H9 (cell line): Measurements from ENCODE around the gene IGFL4. TPM values are rescaled to one million over a fixed set of nuclear protein-coding genes. Genes with fewer than 3 reads are reported as not detected.

Experiments used
- DNase-seq: peaks from one replicate; pipeline ENCODE4 v3.0.0-alpha.2; 2017
- H2AFZ ChIP-seq: one replicate; pipeline ENCODE4 v1.6.1; 2013; ENCODE audit warnings: mild to moderate bottlenecking, low read length, control low read depth, moderate library complexity
- H2AK5ac ChIP-seq: 2 replicates; pipeline ENCODE4 v1.6.1; 2013; ENCODE audit warnings: low read length, control low read depth, mixed read lengths; ENCODE audit not compliant: insufficient read length
- H2BK120ac ChIP-seq: one replicate; pipeline ENCODE4 v1.6.1; 2013; ENCODE audit warnings: low read depth, mild to moderate bottlenecking, low read length, control low read depth, inconsistent platforms; ENCODE audit not compliant: poor library complexity, severe bottlenecking
- H2BK12ac ChIP-seq: 2 replicates; pipeline ENCODE4 v1.6.1; 2013; ENCODE audit warnings: low read length, control low read depth, mixed read lengths, low read depth; ENCODE audit not compliant: insufficient read length
- H2BK15ac ChIP-seq: 2 replicates; pipeline ENCODE4 v1.6.1; 2013; ENCODE audit warnings: low read depth, low read length, control low read depth
- H2BK20ac ChIP-seq: one replicate; pipeline ENCODE4 v1.6.1; 2013; ENCODE audit warnings: low read depth, mild to moderate bottlenecking, low read length, control low read depth, inconsistent platforms; ENCODE audit not compliant: poor library complexity, severe bottlenecking
- H2BK5ac ChIP-seq: 2 replicates; pipeline ENCODE4 v1.6.1; 2013; ENCODE audit warnings: low read length, control low read depth, mixed read lengths; ENCODE audit not compliant: insufficient read length
- H3K14ac ChIP-seq: 2 replicates; pipeline ENCODE4 v1.6.1; 2013; ENCODE audit warnings: low read length, control low read depth; ENCODE audit not compliant: insufficient read depth
- H3K18ac ChIP-seq: 2 replicates; pipeline ENCODE4 v1.6.1; 2013; ENCODE audit warnings: low read depth, mild to moderate bottlenecking, mixed read lengths, low read length, control low read depth; ENCODE audit not compliant: insufficient read length
- H3K23ac ChIP-seq: 2 replicates; pipeline ENCODE4 v1.6.1; 2013; ENCODE audit warnings: low read length, control low read depth, mixed read lengths, low read depth; ENCODE audit not compliant: insufficient read length
- H3K23me2 ChIP-seq: 2 replicates; pipeline ENCODE4 v1.6.1; 2013; ENCODE audit warnings: low read depth, mild to moderate bottlenecking, mixed read lengths, low read length, control low read depth; ENCODE audit not compliant: insufficient read length, poor library complexity, severe bottlenecking
- H3K27ac ChIP-seq: 2 replicates; pipeline ENCODE4 v1.5.1; 2013; ENCODE audit warnings: low read length, control low read depth, mixed read lengths, low read depth; ENCODE audit not compliant: insufficient read length
- H3K27me3 ChIP-seq: 2 replicates; pipeline ENCODE4 v1.6.1; 2013; ENCODE audit warnings: low read length, control low read depth, inconsistent platforms; ENCODE audit not compliant: insufficient read depth
- H3K4ac ChIP-seq: 2 replicates; pipeline ENCODE4 v1.6.1; 2013; ENCODE audit warnings: low read depth, mild to moderate bottlenecking, control low read depth, inconsistent platforms, low read length, moderate library complexity
- H3K4me1 ChIP-seq: 2 replicates; pipeline ENCODE4 v1.6.1; 2013; ENCODE audit warnings: low read length, control low read depth, inconsistent platforms; ENCODE audit not compliant: insufficient read depth
- H3K4me2 ChIP-seq: 2 replicates; pipeline ENCODE4 v1.6.1; 2013; ENCODE audit warnings: low read length, control low read depth, mixed read lengths; ENCODE audit not compliant: insufficient read length, insufficient read depth
- H3K56ac ChIP-seq: 2 replicates; pipeline ENCODE4 v1.6.1; 2013; ENCODE audit warnings: low read depth, mild to moderate bottlenecking, mixed read lengths, low read length, control low read depth; ENCODE audit not compliant: insufficient read length
- H3K79me1 ChIP-seq: 2 replicates; pipeline ENCODE4 v1.6.1; 2013; ENCODE audit warnings: low read depth, mild to moderate bottlenecking, moderate library complexity, low read length, control low read depth, inconsistent platforms; ENCODE audit not compliant: insufficient read depth, poor library complexity, severe bottlenecking
- H3K79me2 ChIP-seq: 2 replicates; pipeline ENCODE4 v1.6.1; 2013; ENCODE audit warnings: low read length, control low read depth, inconsistent platforms; ENCODE audit not compliant: insufficient read depth
- H3K9ac ChIP-seq: 2 replicates; pipeline ENCODE4 v1.6.1; 2013; ENCODE audit warnings: low read length, control low read depth, mixed read lengths; ENCODE audit not compliant: insufficient read length; ENCODE audit errors: extremely low read depth
- H3K9me3 ChIP-seq: one replicate; pipeline ENCODE4 v1.6.1; 2013; ENCODE audit warnings: low read depth, low read length, inconsistent platforms; ENCODE audit not compliant: control insufficient read depth
- H3T11ph ChIP-seq: one replicate; pipeline ENCODE4 v1.6.1; 2013; ENCODE audit warnings: mild to moderate bottlenecking, low read length, control low read depth, inconsistent platforms
- H4K20me1 ChIP-seq: one replicate; pipeline ENCODE4 v1.6.1; 2013; ENCODE audit not compliant: control insufficient read depth, insufficient read length, insufficient read depth
- H4K5ac ChIP-seq: 2 replicates; pipeline ENCODE4 v1.6.1; 2013; ENCODE audit warnings: low read depth, mild to moderate bottlenecking, mixed read lengths, low read length, control low read depth; ENCODE audit not compliant: insufficient read length
- H4K8ac ChIP-seq: replicated peaks from 2 replicates; pipeline ENCODE4 v1.6.1; 2013; ENCODE audit warnings: low read length, control low read depth, mixed read lengths, low read depth; ENCODE audit not compliant: insufficient read length
- H4K91ac ChIP-seq: 2 replicates; pipeline ENCODE4 v1.6.1; 2013; ENCODE audit warnings: low read depth, mild to moderate bottlenecking, moderate library complexity, mixed read lengths, low read length, control low read depth; ENCODE audit not compliant: insufficient read length
- H3K27ac Mint-ChIP-seq, 3 experiments: 2 replicates in 2 of 3; 3 replicates in 1 of 3; pipeline ENCODE4 v1.8.0; 2020 to 2021; ENCODE audit warnings: mixed read lengths in 3 of 3, mild to moderate bottlenecking in 1 of 3, moderate library complexity in 1 of 3
- H3K27me3 Mint-ChIP-seq: 2 replicates; pipeline ENCODE4 v1.8.0; 2021; ENCODE audit warnings: low read depth, mild to moderate bottlenecking, moderate library complexity, mixed read lengths
- H3K36me3 Mint-ChIP-seq, 3 experiments: 2 replicates in 2 of 3; 3 replicates in 1 of 3; pipeline ENCODE4 v1.8.0; 2020 to 2021; ENCODE audit warnings: low read depth in 3 of 3, mixed read lengths in 3 of 3; ENCODE audit not compliant: insufficient read depth in 1 of 3
- H3K4me1 Mint-ChIP-seq, 2 experiments: 2 replicates each; pipeline ENCODE4 v1.8.0; 2020; ENCODE audit warnings: mixed read lengths in 2 of 2
- H3K4me3 Mint-ChIP-seq, 2 experiments: 2 replicates in 1 of 2; 3 replicates in 1 of 2; pipeline ENCODE4 v1.8.0; 2020 to 2021; ENCODE audit warnings: mild to moderate bottlenecking in 2 of 2, mixed read lengths in 2 of 2, moderate library complexity in 1 of 2
- H3K9me3 Mint-ChIP-seq, 2 experiments: 2 replicates in 1 of 2; 3 replicates in 1 of 2; pipeline ENCODE4 v1.8.0; 2020; ENCODE audit warnings: mild to moderate bottlenecking in 2 of 2, mixed read lengths in 2 of 2, moderate library complexity in 1 of 2
- CTCF ChIP-seq: fragments of 200-600 bp; sonication (generic); conservative IDR thresholded peaks from 3 replicates; pipeline ENCODE4 v1.8.0; 2021; ENCODE audit warnings: antibody characterized with exemption, mild to moderate bottlenecking
- WGBS: extraction: QIAGEN DNeasy Blood & Tissue Kit; methylation state at CpG from one replicate; pipeline ENCODE4 v1.1.7; 2013; ENCODE audit warnings: missing lambda C conversion rate, low lambda C conversion rate, mixed read lengths; ENCODE audit not compliant: insufficient read length; ENCODE audit errors: extremely low coverage; 5-methylcytosine and 5-hydroxymethylcytosine counted together
- total RNA-seq: library from RNA; stranded (reverse); gene quantifications from 2 replicates; pipeline ENCODE4 v1.2.1, GENCODE V29; 2021

Gene IGFL4
- total RNA-seq, 1 experiment from 2014 or later, result 0.33 TPM

DNA sequence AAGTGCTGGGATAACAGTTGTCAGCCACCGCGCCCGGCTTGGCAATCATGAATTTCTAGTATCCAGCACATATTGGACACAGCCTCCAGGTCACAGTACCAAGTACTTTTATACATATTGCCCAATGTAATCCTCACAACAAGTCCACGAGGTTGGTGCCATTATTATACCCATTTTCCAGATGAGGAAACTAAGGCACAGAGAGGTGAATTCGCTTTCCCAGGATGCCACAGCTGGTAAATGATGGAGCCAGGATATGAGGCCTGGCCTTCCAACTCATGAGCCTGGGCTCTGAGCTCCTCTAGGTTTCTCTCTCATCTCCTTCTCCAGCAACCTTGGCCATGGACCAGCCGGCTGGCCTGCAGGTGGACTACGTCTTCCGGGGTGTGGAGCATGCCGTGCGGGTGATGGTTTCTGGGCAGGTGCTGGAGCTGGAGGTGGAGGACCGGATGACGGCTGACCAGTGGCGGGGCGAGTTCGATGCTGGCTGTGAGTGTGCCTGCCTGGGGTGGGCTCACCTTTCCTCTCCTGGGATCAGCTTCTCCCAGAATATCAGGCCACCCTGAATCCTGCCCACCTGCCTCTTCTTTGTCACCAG, 38.0 kb downstream of the IGFL4 start:
- Histone ChIP-seq H3K79me1 (no peaks in the 10 kb centered on the region), H3K4ac (no peak overlapping the region), H2AFZ (no peak overlapping the region), H3K27ac (no peak overlapping the region), H4K20me1 (no peaks in the 10 kb centered on the region), H3K79me2 (no peaks in the 10 kb centered on the region), H3K56ac (no peak overlapping the region), H3K4me2 (no peak overlapping the region), H4K8ac (no peak overlapping the region), H3K18ac (no peak overlapping the region), H3K14ac (no peak overlapping the region), H4K5ac (no peak overlapping the region), H2BK12ac (no peak overlapping the region), H2BK20ac (no peak overlapping the region), H3K9ac (no peak overlapping the region), H2BK5ac (no peak overlapping the region), H4K91ac (no peak overlapping the region), H3K4me1 (no peaks in the 10 kb centered on the region), H3K23ac (no peak overlapping the region), H3K23me2 (peaks cover 11% of the 10 kb centered on the region), H3K27me3 (no peaks in the 10 kb centered on the region), H3T11ph (no peak overlapping the region), H2BK15ac (no peak overlapping the region), H2BK120ac (no peak overlapping the region), H2AK5ac (no peak overlapping the region), H3K9me3 (no peaks in the 10 kb centered on the region)
- no peak for DNase-seq
- TF ChIP-seq CTCF, result no peak
- WGBS, result no CpG with 5 or more reads among the region's 15 CpGs
- no peak overlapping the region for H3K4me3 Mint-ChIP-seq
- H3K9me3 Mint-ChIP-seq, result no peaks in the 10 kb centered on the region; a peak in 1 of 5 replicates
- no peak overlapping the region for H3K27ac Mint-ChIP-seq
- H3K27me3 Mint-ChIP-seq, result peaks cover 2% of the 10 kb centered on the region; the same call in 1 of the 2 replicates
- H3K36me3 Mint-ChIP-seq, result peaks cover 8 to 30% (median 22%) of the 10 kb centered on the region in 3 experiments
- peaks cover 14 to 26% of the 10 kb centered on the region in 2 experiments for H3K4me1 Mint-ChIP-seq
